ENCODE data around the gene MTCH2. TPM values are rescaled to one million over a fixed set of nuclear protein-coding genes. Genes with fewer than 3 reads are reported as not detected.

MTCH2 gene
- total RNA-seq, 1 experiment from 2014 or later: 230 TPM

GRCh38 chr11:47661245-47661644 is 18.9 kb upstream of the MTCH2 start:
- BruUV-seq (replicated peaks): no TSS peak
- no peak overlapping the region for H3K4me3 ChIP-seq (ENCODE audit: low read depth in 2 of 2, low read length in 2 of 2)
- DNase-seq (ENCODE audit: low read depth, low spot score): no peak
- H3K9me3 ChIP-seq (ENCODE audit: control insufficient read depth, insufficient read depth, low read depth, low read length): no peaks in the 10 kb centered on the region
- intact Hi-C loops (cut with micrococcal nuclease; ENCODE audit: unreplicated experiment) (no loop called here), in situ Hi-C loops (cut with HindIII; ENCODE audit: low pct_unique_long_range_greater_than_20kb, low sequenced_read_pairs) (no loop called here)
- H3K27me3 ChIP-seq (ENCODE audit: control insufficient read depth, insufficient read depth, low read length): no peaks in the 10 kb centered on the region
- TF ChIP-seq SIN3A (IDR thresholded peaks at IDR 0.05; ENCODE audit: borderline replicate concordance, insufficient read depth, low read depth, low read length) (no peak), CTCF (IDR thresholded peaks at IDR 0.05) (no peak), TCF7L2 (IDR thresholded peaks at IDR 0.05; ENCODE audit: low read depth, low read length) (no peak), POLR2AphosphoS5 (IDR thresholded peaks at IDR 0.05; ENCODE audit: low read depth, low read length) (no peak)
- TF ChIP-seq, protein P1, sequence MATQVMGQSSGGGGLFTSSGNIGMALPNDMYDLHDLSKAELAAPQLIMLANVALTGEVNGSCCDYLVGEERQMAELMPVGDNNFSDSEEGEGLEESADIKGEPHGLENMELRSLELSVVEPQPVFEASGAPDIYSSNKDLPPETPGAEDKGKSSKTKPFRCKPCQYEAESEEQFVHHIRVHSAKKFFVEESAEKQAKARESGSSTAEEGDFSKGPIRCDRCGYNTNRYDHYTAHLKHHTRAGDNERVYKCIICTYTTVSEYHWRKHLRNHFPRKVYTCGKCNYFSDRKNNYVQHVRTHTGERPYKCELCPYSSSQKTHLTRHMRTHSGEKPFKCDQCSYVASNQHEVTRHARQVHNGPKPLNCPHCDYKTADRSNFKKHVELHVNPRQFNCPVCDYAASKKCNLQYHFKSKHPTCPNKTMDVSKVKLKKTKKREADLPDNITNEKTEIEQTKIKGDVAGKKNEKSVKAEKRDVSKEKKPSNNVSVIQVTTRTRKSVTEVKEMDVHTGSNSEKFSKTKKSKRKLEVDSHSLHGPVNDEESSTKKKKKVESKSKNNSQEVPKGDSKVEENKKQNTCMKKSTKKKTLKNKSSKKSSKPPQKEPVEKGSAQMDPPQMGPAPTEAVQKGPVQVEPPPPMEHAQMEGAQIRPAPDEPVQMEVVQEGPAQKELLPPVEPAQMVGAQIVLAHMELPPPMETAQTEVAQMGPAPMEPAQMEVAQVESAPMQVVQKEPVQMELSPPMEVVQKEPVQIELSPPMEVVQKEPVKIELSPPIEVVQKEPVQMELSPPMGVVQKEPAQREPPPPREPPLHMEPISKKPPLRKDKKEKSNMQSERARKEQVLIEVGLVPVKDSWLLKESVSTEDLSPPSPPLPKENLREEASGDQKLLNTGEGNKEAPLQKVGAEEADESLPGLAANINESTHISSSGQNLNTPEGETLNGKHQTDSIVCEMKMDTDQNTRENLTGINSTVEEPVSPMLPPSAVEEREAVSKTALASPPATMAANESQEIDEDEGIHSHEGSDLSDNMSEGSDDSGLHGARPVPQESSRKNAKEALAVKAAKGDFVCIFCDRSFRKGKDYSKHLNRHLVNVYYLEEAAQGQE (IDR thresholded peaks at IDR 0.05; ENCODE audit: insufficient read depth in 1 of 2, low read depth in 2 of 2, low read length in 1 of 2): no peak
- no peaks in the 10 kb centered on the region for H3K36me3 ChIP-seq (ENCODE audit: control insufficient read depth, insufficient read depth, low read length)
- no peak overlapping the region for H3K27ac ChIP-seq (ENCODE audit: low read length)
- H3K4me1 ChIP-seq (ENCODE audit: control insufficient read depth, insufficient read depth, low read length): no peaks in the 10 kb centered on the region
- ATAC-seq: no peak
- POLR2A ChIA-PET: no interaction called here
- CTCF ChIA-PET: no interaction called here

- in situ Hi-C loops (cut with HindIII; ENCODE audit: low pct_unique_long_range_greater_than_20kb, low sequenced_read_pairs) (no loop called here), intact Hi-C loops (cut with micrococcal nuclease; ENCODE audit: unreplicated experiment) (no loop called here)
Observed at GRCh38 chr11:47659276-47659675, 16.9 kb upstream of the MTCH2 start.

More at GRCh38 chr11:47659276-47659675, 16.9 kb upstream of the MTCH2 start:
- CTCF ChIA-PET: no interaction called here
- POLR2A ChIA-PET: no interaction called here
- Histone ChIP-seq H3K4me3 (ENCODE audit: low read depth in 2 of 2, low read length in 2 of 2) (no peak overlapping the region), H3K27me3 (ENCODE audit: control insufficient read depth, insufficient read depth, low read length) (no peaks in the 10 kb centered on the region), H3K9me3 (ENCODE audit: control insufficient read depth, insufficient read depth, low read depth, low read length) (no peaks in the 10 kb centered on the region), H3K4me1 (ENCODE audit: control insufficient read depth, insufficient read depth, low read length) (no peaks in the 10 kb centered on the region), H3K36me3 (ENCODE audit: control insufficient read depth, insufficient read depth, low read length) (no peaks in the 10 kb centered on the region), H3K27ac (ENCODE audit: low read length) (no peak overlapping the region)
- TF ChIP-seq CTCF (IDR thresholded peaks at IDR 0.05) (no peak), POLR2AphosphoS5 (IDR thresholded peaks at IDR 0.05; ENCODE audit: low read depth, low read length) (no peak), TCF7L2 (IDR thresholded peaks at IDR 0.05; ENCODE audit: low read depth, low read length) (no peak), SIN3A (IDR thresholded peaks at IDR 0.05; ENCODE audit: borderline replicate concordance, insufficient read depth, low read depth, low read length) (no peak)
- TF ChIP-seq, protein P1 (IDR thresholded peaks at IDR 0.05; ENCODE audit: insufficient read depth in 1 of 2, low read depth in 2 of 2, low read length in 1 of 2): no peak
- DNase-seq (ENCODE audit: low read depth, low spot score): no peak
- BruUV-seq (replicated peaks): no TSS peak
- no peak for ATAC-seq

Data from Panc1 (cell line).